ENCODE measurements around the gene FAIM. TPM values are rescaled to one million over a fixed set of nuclear protein-coding genes. Genes with fewer than 3 reads are reported as not detected.
"Not testable (repeated sequence)": the region's sequence is repeated elsewhere in the genome, so short reads cannot be mapped to it uniquely, and the experiment has no call there.

Gene FAIM
- polyA plus RNA-seq, 1 of the 3 experiments (the other 2 are of a cell fraction) = 3.0 TPM

DNA sequence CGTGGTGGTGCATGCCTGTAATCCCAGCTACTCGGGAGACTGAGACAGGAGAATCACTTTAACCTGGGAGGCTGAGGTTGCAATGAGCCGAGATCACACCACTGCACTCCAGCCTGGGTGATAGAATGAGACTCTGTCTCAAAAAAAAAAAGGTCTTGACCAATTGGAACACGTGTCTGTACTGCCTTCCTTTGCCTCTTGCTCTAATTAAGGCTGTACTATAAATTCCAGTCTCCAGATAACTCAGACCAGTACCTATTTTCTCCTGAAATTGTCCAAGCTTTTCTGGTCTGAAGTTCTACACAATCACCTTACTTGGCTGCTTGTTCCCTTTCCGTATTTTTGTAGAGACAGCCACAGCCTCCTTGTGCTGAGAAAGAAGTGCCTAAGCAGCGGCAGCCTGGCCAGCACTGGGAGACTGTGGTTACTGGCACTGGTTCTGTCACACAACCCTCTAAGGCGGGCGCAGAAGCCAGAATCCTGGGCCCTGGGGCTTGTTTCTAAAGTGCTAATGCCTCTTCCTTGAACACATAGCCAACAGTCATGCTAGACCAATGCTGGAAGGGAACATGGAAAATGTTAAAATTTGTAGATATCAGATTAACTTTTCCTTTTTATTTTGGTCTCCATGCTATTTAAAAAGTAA lies 8.3 kb upstream of the FAIM start:
- H3K4me2 ChIP-seq = no peak overlapping the region
- WGBS (ENCODE audit: low lambda C conversion rate) = 75% methylated on average over 8 of the region's 8 CpGs
- CTCF ChIA-PET = interaction anchor here (1.2 to 4.8 kb wide), 3 partner anchors 315 to 336 kb away, joined by 3 to 51 read pairs (median 9); no protein-coding TSS in a partner anchor

DNA sequence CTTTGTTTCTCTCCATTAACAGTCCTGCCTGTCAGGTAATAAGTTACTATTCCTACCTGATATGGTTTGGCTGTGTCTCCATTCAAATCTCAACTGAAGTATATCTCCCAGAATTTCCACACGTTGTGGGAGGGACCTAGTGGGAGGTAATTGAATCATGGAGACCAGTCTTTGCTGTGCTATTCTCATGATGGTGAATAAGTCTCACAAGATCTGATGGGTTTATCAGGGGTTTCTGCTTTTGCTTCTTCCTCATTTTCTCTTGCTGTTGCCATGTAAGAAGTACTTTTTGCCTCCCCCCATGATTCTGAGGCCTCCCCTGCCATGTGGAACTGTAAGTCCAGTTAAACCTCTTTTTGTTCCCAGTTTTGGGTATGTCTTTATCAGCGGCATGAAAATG lies 6.9 kb upstream of the FAIM start:
- H3K4me1 ChIP-seq (ENCODE audit: control insufficient read depth in 1 of 2, insufficient read depth in 2 of 2, low read depth in 1 of 2, low read length in 1 of 2); H3K36me3 ChIP-seq (replicated peaks in 1 of 2; ENCODE audit: control insufficient read depth in 1 of 2, insufficient read depth in 2 of 2, low read length in 1 of 2); H3K79me2 ChIP-seq (ENCODE audit: insufficient read depth); DNase-seq; H3K9ac ChIP-seq; H2AFZ ChIP-seq (ENCODE audit: low read depth); POLR2A ChIA-PET; H3K9me3 ChIP-seq; H4K20me1 ChIP-seq (ENCODE audit: insufficient read depth); H3K4me3 ChIP-seq (ENCODE audit: low read depth in 2 of 2, low read length in 1 of 2); H3F3A ChIP-seq (replicated peaks; ENCODE audit: insufficient read depth); H3K4me2 ChIP-seq; H3K27ac ChIP-seq (ENCODE audit: low read depth in 2 of 2, low read length in 1 of 2); H3K27me3 ChIP-seq (ENCODE audit: insufficient read depth); H3K9me2 ChIP-seq: not testable (repeated sequence)
- CTCF ChIA-PET = interaction anchor here (1.2 kb wide), 1 partner anchor 334 kb away, joined by 3 read pairs; no protein-coding TSS in a partner anchor
- WGBS (ENCODE audit: low lambda C conversion rate) = 45% methylated on average over 2 of the region's 2 CpGs

More for the DNA sequence above, 8.3 kb upstream of the FAIM start:
- POLR2A ChIA-PET = no interaction called here
- H3K36me3 ChIP-seq (replicated peaks in 1 of 2; ENCODE audit: control insufficient read depth in 1 of 2, insufficient read depth in 2 of 2, low read length in 1 of 2) = no peaks in the 10 kb centered on the region
- TF ChIP-seq CHD2 (IDR thresholded peaks at IDR 0.05; ENCODE audit: low read length, partially characterized antibody) (no peak), TCF12 (IDR thresholded peaks at IDR 0.05) (no peak), EP300 (IDR thresholded peaks at IDR 0.05; ENCODE audit: borderline replicate concordance in 1 of 2, low read depth in 1 of 2, low read length in 1 of 2) (no peak), EZH2phosphoT487 (IDR thresholded peaks at IDR 0.05; ENCODE audit: borderline replicate concordance, low read depth) (no peak), TEAD4 (IDR thresholded peaks at IDR 0.05; ENCODE audit: borderline replicate concordance, insufficient read depth) (no peak), POLR2AphosphoS5 (IDR thresholded peaks at IDR 0.05; ENCODE audit: low read depth, low read length) (no peak), NFIC (IDR thresholded peaks at IDR 0.05; ENCODE audit: borderline replicate concordance) (no peak), GATA2 (CRISPR knock-in tag; IDR thresholded peaks at IDR 0.05) (no peak), ELF1 (IDR thresholded peaks at IDR 0.05) (no peak), GABPA (IDR thresholded peaks at IDR 0.05; ENCODE audit: low read depth) (no peak), YY1 (IDR thresholded peaks at IDR 0.05; ENCODE audit: low read depth) (no peak), RAD21 (IDR thresholded peaks at IDR 0.05; ENCODE audit: low read length) (no peak), SMC3 (IDR thresholded peaks at IDR 0.05; ENCODE audit: low read depth, low read length) (no peak), TAF1 (IDR thresholded peaks at IDR 0.05; ENCODE audit: borderline replicate concordance, low read depth, low read length) (no peak), RCOR1 (IDR thresholded peaks at IDR 0.05; ENCODE audit: low read length) (no peak)
- TF ChIP-seq, protein P1, sequence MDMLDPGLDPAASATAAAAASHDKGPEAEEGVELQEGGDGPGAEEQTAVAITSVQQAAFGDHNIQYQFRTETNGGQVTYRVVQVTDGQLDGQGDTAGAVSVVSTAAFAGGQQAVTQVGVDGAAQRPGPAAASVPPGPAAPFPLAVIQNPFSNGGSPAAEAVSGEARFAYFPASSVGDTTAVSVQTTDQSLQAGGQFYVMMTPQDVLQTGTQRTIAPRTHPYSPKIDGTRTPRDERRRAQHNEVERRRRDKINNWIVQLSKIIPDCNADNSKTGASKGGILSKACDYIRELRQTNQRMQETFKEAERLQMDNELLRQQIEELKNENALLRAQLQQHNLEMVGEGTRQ (IDR thresholded peaks at IDR 0.05; ENCODE audit: borderline replicate concordance, low read depth, low read length) = no peak
- TF ChIP-seq, protein P2, sequence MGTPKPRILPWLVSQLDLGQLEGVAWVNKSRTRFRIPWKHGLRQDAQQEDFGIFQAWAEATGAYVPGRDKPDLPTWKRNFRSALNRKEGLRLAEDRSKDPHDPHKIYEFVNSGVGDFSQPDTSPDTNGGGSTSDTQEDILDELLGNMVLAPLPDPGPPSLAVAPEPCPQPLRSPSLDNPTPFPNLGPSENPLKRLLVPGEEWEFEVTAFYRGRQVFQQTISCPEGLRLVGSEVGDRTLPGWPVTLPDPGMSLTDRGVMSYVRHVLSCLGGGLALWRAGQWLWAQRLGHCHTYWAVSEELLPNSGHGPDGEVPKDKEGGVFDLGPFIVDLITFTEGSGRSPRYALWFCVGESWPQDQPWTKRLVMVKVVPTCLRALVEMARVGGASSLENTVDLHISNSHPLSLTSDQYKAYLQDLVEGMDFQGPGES (IDR thresholded peaks at IDR 0.05; ENCODE audit: low read depth, low read length) = no peak
- TF ChIP-seq, protein P3, sequence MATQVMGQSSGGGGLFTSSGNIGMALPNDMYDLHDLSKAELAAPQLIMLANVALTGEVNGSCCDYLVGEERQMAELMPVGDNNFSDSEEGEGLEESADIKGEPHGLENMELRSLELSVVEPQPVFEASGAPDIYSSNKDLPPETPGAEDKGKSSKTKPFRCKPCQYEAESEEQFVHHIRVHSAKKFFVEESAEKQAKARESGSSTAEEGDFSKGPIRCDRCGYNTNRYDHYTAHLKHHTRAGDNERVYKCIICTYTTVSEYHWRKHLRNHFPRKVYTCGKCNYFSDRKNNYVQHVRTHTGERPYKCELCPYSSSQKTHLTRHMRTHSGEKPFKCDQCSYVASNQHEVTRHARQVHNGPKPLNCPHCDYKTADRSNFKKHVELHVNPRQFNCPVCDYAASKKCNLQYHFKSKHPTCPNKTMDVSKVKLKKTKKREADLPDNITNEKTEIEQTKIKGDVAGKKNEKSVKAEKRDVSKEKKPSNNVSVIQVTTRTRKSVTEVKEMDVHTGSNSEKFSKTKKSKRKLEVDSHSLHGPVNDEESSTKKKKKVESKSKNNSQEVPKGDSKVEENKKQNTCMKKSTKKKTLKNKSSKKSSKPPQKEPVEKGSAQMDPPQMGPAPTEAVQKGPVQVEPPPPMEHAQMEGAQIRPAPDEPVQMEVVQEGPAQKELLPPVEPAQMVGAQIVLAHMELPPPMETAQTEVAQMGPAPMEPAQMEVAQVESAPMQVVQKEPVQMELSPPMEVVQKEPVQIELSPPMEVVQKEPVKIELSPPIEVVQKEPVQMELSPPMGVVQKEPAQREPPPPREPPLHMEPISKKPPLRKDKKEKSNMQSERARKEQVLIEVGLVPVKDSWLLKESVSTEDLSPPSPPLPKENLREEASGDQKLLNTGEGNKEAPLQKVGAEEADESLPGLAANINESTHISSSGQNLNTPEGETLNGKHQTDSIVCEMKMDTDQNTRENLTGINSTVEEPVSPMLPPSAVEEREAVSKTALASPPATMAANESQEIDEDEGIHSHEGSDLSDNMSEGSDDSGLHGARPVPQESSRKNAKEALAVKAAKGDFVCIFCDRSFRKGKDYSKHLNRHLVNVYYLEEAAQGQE (IDR thresholded peaks at IDR 0.05; ENCODE audit: low read depth, low read length) = no peak
- TF ChIP-seq, protein P4, sequence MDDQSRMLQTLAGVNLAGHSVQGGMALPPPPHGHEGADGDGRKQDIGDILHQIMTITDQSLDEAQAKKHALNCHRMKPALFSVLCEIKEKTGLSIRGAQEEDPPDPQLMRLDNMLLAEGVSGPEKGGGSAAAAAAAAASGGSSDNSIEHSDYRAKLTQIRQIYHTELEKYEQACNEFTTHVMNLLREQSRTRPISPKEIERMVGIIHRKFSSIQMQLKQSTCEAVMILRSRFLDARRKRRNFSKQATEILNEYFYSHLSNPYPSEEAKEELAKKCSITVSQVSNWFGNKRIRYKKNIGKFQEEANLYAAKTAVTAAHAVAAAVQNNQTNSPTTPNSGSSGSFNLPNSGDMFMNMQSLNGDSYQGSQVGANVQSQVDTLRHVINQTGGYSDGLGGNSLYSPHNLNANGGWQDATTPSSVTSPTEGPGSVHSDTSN (IDR thresholded peaks at IDR 0.05) = no peak
- TF ChIP-seq, protein P5, sequence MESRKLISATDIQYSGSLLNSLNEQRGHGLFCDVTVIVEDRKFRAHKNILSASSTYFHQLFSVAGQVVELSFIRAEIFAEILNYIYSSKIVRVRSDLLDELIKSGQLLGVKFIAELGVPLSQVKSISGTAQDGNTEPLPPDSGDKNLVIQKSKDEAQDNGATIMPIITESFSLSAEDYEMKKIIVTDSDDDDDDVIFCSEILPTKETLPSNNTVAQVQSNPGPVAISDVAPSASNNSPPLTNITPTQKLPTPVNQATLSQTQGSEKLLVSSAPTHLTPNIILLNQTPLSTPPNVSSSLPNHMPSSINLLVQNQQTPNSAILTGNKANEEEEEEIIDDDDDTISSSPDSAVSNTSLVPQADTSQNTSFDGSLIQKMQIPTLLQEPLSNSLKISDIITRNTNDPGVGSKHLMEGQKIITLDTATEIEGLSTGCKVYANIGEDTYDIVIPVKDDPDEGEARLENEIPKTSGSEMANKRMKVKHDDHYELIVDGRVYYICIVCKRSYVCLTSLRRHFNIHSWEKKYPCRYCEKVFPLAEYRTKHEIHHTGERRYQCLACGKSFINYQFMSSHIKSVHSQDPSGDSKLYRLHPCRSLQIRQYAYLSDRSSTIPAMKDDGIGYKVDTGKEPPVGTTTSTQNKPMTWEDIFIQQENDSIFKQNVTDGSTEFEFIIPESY (IDR thresholded peaks at IDR 0.05; ENCODE audit: borderline replicate concordance, low read depth) = no peak
- no peaks in the 10 kb centered on the region for H3K4me1 ChIP-seq (ENCODE audit: control insufficient read depth in 1 of 2, insufficient read depth in 2 of 2, low read depth in 1 of 2, low read length in 1 of 2)
- no peaks in the 10 kb centered on the region for H3K79me2 ChIP-seq (ENCODE audit: insufficient read depth)
- no peak for DNase-seq
- no peaks in the 10 kb centered on the region for H3K9me3 ChIP-seq
- no peaks in the 10 kb centered on the region for H3K9me2 ChIP-seq
- no peak overlapping the region for H3K9ac ChIP-seq
- H4K20me1 ChIP-seq (ENCODE audit: insufficient read depth) = no peaks in the 10 kb centered on the region
- H3K27me3 ChIP-seq (ENCODE audit: insufficient read depth) = no peaks in the 10 kb centered on the region
- H3F3A ChIP-seq (replicated peaks; ENCODE audit: insufficient read depth) = no peaks in the 10 kb centered on the region
- H3K4me3 ChIP-seq (ENCODE audit: low read depth in 2 of 2, low read length in 1 of 2) = no peak overlapping the region
- H2AFZ ChIP-seq (ENCODE audit: low read depth) = no peak overlapping the region
- no peak overlapping the region for H3K27ac ChIP-seq (ENCODE audit: low read depth in 2 of 2, low read length in 1 of 2)

Data from SK-N-SH (cell line).